Ureter (tissue), 1 donor: ENCODE data around the gene VSIG10L2. TPM values are rescaled to one million over a fixed set of nuclear protein-coding genes. Genes with fewer than 3 reads are reported as not detected.

Experiments used
- DNase-seq: peaks from one replicate; pipeline ENCODE4 v3.0.0-alpha.2; 2020; ENCODE audit warnings: low spot score
- total RNA-seq: library from RNA; stranded (reverse); gene quantifications from one replicate; pipeline ENCODE4 v1.2.4, GENCODE V29; 2023
- donor health status: DM: yes; HTN: yes; CAD: no.

Gene VSIG10L2
- total RNA-seq, 1 donor from 2014 or later: 0.75 TPM

- DNase-seq: no peak
Measured at GRCh38 chr11:125929445-125930075, 16.3 kb upstream of the VSIG10L2 start.

DNA sequence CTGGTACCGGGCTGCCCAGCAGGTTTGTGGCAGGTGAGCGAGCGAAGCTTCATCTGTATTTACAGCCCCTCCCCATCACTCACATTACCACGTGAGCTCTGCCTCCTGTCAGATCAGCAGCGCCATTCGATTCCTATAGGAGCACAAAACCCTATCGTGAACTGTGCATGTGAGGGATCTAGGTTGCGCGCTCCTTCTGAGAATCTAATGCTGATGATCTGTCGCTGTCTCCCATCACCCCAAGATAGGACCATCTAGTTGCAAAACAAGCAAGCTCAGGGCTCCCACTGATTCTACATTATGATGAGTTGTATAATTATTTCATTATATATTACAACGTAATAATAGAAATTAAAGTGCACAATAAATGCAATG is 15.8 kb upstream of the VSIG10L2 start:
- DNase-seq: no peak

GRCh38 chr11:125931116-125931515 is 14.7 kb upstream of the VSIG10L2 start:
- no peak for DNase-seq

DNA sequence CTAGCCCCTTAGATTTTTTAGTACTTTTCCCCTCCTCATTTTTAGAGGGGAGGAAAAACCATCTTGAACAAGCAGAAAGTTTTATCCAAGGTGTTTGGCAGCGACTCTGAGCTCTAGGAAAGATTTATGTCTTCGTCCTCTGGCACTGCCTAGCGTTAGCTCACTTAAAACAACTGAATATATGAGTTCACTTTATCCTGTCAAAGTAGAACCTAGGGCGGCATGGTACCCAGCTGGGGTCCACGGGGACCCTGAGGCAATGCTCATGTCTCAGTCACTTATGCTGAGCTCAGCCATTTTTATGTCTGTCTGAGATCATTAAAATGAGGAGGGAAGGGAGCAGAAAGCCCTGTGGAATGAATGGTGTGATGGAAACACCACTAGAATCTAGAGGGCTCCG is 14.2 kb upstream of the VSIG10L2 start:
- DNase-seq: no peak

DNA sequence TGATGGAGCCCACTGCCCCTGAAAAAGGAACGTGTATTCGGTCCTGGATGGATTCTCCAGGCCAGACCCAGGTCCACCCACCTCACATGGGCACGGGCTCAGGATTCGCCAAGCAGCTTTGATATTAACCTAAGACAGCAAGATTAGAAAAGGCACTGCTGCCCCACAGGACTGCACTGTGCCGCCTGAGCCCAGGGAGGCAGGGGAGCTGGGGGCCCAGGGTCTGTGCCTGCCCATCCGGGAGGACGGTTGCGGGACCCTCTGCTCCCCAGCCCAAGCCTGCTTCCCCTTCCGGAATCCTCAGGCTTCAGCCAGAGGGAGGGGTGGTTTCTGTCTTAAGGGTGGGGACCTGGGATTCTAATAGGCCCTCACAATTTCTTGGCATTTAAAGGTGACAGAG is 13.5 kb upstream of the VSIG10L2 start:
- DNase-seq: no peak

DNA sequence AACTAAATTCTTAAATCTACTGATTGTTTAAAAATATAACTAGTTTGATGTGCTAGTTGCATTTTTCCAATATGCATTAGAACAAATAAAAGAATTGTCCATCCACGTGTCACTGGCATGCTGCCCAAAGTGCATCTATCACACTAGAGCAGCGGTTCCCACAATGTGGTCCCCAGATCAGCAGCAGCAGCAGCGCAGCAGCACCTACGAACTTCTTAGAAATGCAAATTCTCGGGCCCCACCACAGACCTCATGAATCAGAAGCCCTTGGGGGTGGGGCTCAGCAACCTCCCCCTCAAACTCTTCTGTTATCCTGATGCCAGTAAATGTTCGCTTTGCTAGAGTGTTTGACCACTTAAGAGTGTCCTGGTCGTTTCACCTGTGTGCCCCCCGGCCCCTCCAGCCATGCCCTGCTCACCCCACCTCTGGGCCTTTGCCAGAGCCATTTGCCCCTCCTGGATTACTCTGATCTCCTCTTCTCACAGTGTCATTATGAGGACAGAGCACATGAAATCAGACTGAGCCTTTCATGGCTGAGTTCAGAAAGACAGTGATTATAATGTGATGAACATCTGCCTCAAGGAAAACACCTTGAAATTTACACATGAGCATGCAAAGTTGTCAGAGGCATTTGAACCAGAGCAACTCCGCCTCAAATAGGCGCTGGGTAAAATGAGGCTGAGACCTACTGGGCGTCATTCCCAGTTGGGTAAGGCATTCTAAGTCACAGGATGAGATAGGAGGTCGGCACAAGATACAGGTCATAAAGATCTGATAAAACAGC is 12.6 kb upstream of the VSIG10L2 start:
- no peak for DNase-seq

DNA sequence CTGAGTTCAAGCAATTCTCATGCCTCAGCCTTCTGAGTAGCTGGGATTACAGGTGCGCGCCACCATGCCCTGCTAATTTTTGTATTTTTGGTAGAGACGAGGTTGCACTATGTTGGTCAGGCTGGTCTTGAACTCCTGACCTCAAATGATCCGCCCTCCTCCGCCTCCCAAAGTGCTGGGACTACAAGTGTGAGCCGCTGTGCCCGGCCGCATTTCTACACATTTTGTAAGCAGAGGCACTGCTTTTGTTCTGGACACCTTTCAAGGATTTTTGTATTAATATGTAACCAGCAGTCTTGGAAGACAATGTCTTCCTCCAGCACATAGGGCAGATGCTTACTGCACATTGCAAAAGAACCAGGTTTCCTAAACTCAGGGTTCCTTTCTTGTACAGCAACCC is 11.4 kb upstream of the VSIG10L2 start:
- no peak for DNase-seq

- no peak for DNase-seq
Measured at GRCh38 chr11:125935056-125935455, 10.8 kb upstream of the VSIG10L2 start.

- DNase-seq: no peak
Measured at GRCh38 chr11:125935618-125936199, 10.1 kb upstream of the VSIG10L2 start.

DNA sequence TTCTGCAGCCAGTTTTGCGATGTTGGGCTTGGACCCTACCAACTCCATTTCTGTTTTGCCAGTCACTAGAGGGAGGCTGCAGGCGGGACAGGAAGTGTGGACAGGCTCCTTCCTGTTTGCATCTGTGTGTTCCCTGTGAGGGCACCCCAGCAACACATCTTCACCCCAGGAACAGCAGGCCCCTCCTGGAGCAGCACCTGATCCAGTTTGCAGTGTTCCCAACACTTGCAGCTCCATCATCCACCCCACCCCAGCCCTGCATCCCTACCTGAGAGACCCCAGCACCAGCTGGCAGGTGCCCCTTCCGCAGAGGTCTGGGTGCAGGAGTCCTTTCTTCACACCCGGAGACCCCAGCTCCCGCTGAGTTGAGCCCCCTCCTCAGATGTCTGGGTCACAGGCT is 7.4 kb upstream of the VSIG10L2 start:
- DNase-seq: no peak

DNA sequence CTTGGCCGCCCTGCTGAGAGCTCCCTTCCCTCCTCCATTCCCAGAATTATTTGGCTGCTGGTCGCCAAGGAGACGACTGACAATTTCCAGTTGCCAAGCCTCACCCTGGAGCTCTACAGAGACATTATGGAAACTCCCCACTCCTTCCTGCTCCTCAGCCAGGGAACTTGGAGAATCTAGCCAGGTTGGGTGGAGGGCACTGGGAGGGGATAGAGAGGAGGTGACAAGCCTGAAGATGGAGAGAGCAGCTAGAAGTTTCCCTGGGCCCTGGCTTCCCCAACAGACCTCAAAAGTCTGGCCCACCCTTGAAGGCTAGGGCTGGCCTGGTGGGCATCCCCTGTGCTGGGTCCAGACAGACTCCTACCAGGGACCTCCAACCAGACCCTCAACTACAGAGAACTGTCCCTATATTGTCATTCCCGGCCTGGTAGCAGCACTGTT is 6.7 kb upstream of the VSIG10L2 start:
- peak; percentile 26 for DNase-seq

DNA sequence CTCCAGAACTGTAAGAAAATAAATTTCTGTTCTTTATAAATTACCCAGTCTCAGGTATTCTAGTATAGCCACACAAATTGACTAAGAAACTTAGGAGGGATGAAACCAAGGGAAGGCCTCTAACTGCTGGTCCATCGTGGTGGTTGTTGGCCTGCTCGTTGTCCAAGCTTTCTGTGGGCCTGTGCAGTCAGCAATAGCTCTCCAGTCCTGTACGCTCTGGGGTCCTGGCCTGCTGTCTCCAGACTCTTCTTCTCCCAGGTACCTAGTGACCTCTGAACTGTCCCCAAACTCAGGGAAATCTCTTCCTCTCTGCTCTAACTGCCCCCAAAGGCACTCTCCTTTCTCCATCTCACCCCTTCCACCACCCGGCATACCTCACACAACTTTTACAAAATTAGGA is 5.7 kb upstream of the VSIG10L2 start:
- DNase-seq: peak; percentile 26

DNA sequence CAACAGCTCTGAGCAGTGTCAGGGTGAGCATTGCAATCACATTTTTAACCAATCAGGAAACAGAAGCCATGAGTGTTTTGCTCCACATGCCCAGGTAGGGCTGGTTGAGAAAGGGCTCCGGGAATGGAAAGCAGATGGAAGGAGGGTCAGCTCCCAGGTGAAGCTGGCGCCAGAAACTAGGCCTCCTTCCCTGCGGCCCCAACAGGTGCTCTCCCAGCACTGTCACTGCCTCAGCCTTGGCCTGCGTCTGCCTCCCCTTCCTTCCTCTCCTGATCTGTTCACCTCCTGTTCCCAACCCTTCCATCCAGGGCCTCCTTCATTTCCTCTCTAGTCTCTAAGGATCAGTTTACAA is 4.6 kb upstream of the VSIG10L2 start:
- DNase-seq: peak; percentile 27

- peak; percentile 48 for DNase-seq
Measured at GRCh38 chr11:125941619-125942611, 3.9 kb upstream of the VSIG10L2 start.

- DNase-seq: peak; percentile 29
Measured at GRCh38 chr11:125942771-125943428, 2.9 kb upstream of the VSIG10L2 start.

- DNase-seq: peak; percentile 20
Measured at GRCh38 chr11:125943661-125944349, 2.0 kb upstream of the VSIG10L2 start.

- DNase-seq: no peak
Measured at GRCh38 chr11:125944350-125945010, 1.4 kb upstream of the VSIG10L2 start.

GRCh38 chr11:125945011-125945796 is 640 bp upstream of the VSIG10L2 start:
- DNase-seq: peak; percentile 19

DNA sequence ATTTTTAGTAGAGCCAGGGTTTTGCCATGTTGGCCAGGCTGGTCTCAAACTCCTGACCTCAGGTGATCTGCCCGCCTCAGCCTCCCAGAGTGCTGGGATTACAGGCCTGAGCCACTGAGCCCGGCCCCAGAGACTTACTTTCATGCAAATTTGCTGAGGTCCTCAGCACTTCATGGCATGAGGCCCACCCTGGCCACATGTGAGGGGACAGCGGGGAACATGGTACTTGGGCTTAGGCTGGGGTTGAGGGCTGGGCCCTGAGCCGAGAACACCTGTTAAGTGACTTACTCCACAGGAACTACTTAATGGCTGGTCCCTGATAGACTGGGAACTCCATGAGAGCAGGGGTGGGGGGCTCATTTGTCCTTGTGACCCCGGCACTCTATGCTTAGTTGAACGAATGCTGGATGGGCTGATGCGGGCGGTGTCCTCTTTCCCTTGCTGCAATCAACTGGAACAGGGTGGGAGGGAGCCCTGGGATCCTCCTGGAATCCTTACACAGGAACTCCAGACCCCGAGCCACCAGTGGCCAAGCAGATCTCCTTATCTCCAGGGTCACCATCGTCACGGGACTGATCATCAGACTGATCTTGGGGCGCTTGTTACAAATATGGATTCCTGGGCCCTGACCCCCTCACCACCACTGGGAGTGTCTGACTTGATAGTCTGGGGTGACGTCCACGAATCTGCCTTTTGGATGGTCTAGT is 1.0 kb downstream of the VSIG10L2 start:
- DNase-seq: no peak
